MCF 10A (cell line): Measurements from ENCODE around the gene MESP1. TPM values are rescaled to one million over a fixed set of nuclear protein-coding genes. Genes with fewer than 3 reads are reported as not detected.

Experiments
- BruUV-seq: library from RNA; stranded (reverse); fragments of 400-500 nt; replicated peaks from 2 replicates; lab custom pipeline; 2021; lab: Mats Ljungman, UMichigan
- CTCF ChIA-PET: fragments of 300-600 bp; sonication (Branson Sonifier 250); formaldehyde crosslinking; extraction: SDS; loops from one replicate; lab custom pipeline; 2021; ENCODE audit warnings: antibody characterized with exemption, inconsistent platforms; lab: Yijun Ruan, JAX
- POLR2A ChIA-PET: fragments of 300-600, 350-650 bp; sonication (Branson Sonifier 250); formaldehyde crosslinking; extraction: SDS; loops from one replicate; lab custom pipeline; 2020; ENCODE audit warnings: antibody characterized with exemption, inconsistent platforms; lab: Yijun Ruan, JAX
- DNase-seq: peaks from one replicate; pipeline ENCODE4 v3.0.0-alpha.2; 2018; ENCODE audit not compliant: unreplicated experiment
- H3K27ac Mint-ChIP-seq: one replicate; pipeline ENCODE4 v1.8.0; 2022; ENCODE audit warnings: mild to moderate bottlenecking, low read depth, mixed read lengths; ENCODE audit not compliant: unreplicated experiment
- H3K27me3 Mint-ChIP-seq: one replicate; pipeline ENCODE4 v1.8.0; 2022; ENCODE audit warnings: mixed read lengths; ENCODE audit not compliant: insufficient read depth, unreplicated experiment
- H3K36me3 Mint-ChIP-seq: one replicate; pipeline ENCODE4 v1.8.0; 2022; ENCODE audit warnings: mild to moderate bottlenecking, moderate library complexity, mixed read lengths; ENCODE audit not compliant: insufficient read depth, unreplicated experiment
- H3K4me1 Mint-ChIP-seq: one replicate; pipeline ENCODE4 v1.8.0; 2022; ENCODE audit warnings: mixed read lengths; ENCODE audit not compliant: insufficient read depth, unreplicated experiment
- H3K4me3 Mint-ChIP-seq: one replicate; pipeline ENCODE4 v1.8.0; 2022; ENCODE audit warnings: mild to moderate bottlenecking, moderate library complexity, mixed read lengths; ENCODE audit not compliant: unreplicated experiment
- H3K9me3 Mint-ChIP-seq: one replicate; pipeline ENCODE4 v1.8.0; 2022; ENCODE audit warnings: mixed read lengths; ENCODE audit not compliant: unreplicated experiment
- intact Hi-C: fragments of 100-400 bp; cut with micrococcal nuclease; formaldehyde crosslinking; loops from 2 replicates; pipeline ENCODE4 v1.14.1; 2022
- total RNA-seq: library from RNA; stranded (reverse); gene quantifications from 2 replicates; pipeline ENCODE4 v1.2.3, GENCODE V29; 2022
- TF ChIP-seq, protein P1 (sequence below): fragments of 200-600 bp; IDR thresholded peaks from one replicate; pipeline ENCODE4 v1.8.0; 2022; ENCODE audit warnings: antibody characterized with exemption, mild to moderate bottlenecking; ENCODE audit not compliant: unreplicated experiment

MESP1 gene
- total RNA-seq, 1 experiment from 2014 or later, result 0.58 TPM

DNA sequence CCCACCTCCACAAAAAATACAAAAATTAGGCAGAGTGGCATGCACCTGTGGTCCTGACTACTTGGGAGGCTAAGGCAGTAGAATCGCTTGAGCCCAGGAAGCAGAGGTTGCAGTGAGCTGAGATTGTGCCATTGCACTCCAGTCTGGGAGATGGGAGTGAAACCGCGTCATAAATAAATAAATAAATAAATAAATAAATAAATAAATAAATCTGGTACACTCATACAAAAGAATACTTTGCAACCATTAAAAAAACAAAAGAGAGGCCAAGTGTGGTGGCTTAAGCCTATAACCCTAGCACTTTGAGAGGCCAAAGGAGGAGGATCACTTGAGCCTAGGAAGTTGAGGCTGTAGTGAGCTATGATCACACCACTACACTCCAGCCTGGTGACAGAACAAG lies 28.0 kb downstream of the MESP1 start:
- H3K27me3 Mint-ChIP-seq, result no peaks in the 10 kb centered on the region
- ChIA-PET POLR2A (no interaction called here), CTCF (interaction anchor here (1.1 kb wide), 1 partner anchor 18 kb away, joined by 3 read pairs; no protein-coding TSS in a partner anchor)
- intact Hi-C loops, result no loop called here
- peaks cover 4% of the 10 kb centered on the region for H3K9me3 Mint-ChIP-seq
- no peak overlapping the region for H3K27ac Mint-ChIP-seq
- TF ChIP-seq, protein P1, sequence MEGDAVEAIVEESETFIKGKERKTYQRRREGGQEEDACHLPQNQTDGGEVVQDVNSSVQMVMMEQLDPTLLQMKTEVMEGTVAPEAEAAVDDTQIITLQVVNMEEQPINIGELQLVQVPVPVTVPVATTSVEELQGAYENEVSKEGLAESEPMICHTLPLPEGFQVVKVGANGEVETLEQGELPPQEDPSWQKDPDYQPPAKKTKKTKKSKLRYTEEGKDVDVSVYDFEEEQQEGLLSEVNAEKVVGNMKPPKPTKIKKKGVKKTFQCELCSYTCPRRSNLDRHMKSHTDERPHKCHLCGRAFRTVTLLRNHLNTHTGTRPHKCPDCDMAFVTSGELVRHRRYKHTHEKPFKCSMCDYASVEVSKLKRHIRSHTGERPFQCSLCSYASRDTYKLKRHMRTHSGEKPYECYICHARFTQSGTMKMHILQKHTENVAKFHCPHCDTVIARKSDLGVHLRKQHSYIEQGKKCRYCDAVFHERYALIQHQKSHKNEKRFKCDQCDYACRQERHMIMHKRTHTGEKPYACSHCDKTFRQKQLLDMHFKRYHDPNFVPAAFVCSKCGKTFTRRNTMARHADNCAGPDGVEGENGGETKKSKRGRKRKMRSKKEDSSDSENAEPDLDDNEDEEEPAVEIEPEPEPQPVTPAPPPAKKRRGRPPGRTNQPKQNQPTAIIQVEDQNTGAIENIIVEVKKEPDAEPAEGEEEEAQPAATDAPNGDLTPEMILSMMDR, result no peak
- no TSS peak for BruUV-seq
- no peak overlapping the region for H3K4me3 Mint-ChIP-seq
- no peaks in the 10 kb centered on the region for H3K4me1 Mint-ChIP-seq
- DNase-seq, result no peak
- peaks cover 5% of the 10 kb centered on the region for H3K36me3 Mint-ChIP-seq

- TF ChIP-seq, protein P1, result no peak
- H3K36me3 Mint-ChIP-seq, result peaks cover 3% of the 10 kb centered on the region
- no peaks in the 10 kb centered on the region for H3K4me1 Mint-ChIP-seq
- CTCF ChIA-PET, result no interaction called here
- DNase-seq, result peak; percentile 14
- intact Hi-C loops, result no loop called here
- BruUV-seq, result no TSS peak
- H3K27me3 Mint-ChIP-seq, result no peaks in the 10 kb centered on the region
- POLR2A ChIA-PET, result no interaction called here
- H3K4me3 Mint-ChIP-seq, result no peak overlapping the region
- H3K27ac Mint-ChIP-seq, result no peak overlapping the region
- no peaks in the 10 kb centered on the region for H3K9me3 Mint-ChIP-seq
These were observed 36.3 kb downstream of the MESP1 start for GRCh38 chr15:89714775-89715174.

- POLR2A ChIA-PET, result no interaction called here
- no peaks in the 10 kb centered on the region for H3K9me3 Mint-ChIP-seq
- no peaks in the 10 kb centered on the region for H3K4me1 Mint-ChIP-seq
- H3K27me3 Mint-ChIP-seq, result peaks cover 23% of the 10 kb centered on the region
- intact Hi-C loops, result no loop called here
- no TSS peak for BruUV-seq
- DNase-seq, result no peak
- CTCF ChIA-PET, result interaction anchor here (0.7 kb wide), 1 partner anchor 16 kb away, joined by 6 read pairs; no protein-coding TSS in a partner anchor
- TF ChIP-seq, protein P1, result no peak
- no peak overlapping the region for H3K4me3 Mint-ChIP-seq
- H3K36me3 Mint-ChIP-seq, result no peaks in the 10 kb centered on the region
- H3K27ac Mint-ChIP-seq, result no peak overlapping the region
These were observed 43.5 kb downstream of the MESP1 start for GRCh38 chr15:89707577-89707976.

- H3K27ac Mint-ChIP-seq, result no peak overlapping the region
- H3K27me3 Mint-ChIP-seq, result peaks cover 23% of the 10 kb centered on the region
- DNase-seq, result no peak
- intact Hi-C loops, result no loop called here
- H3K9me3 Mint-ChIP-seq, result no peaks in the 10 kb centered on the region
- H3K4me1 Mint-ChIP-seq, result no peaks in the 10 kb centered on the region
- CTCF ChIA-PET, result interaction anchor here (1.0 kb wide), 1 partner anchor 31 kb away, joined by 4 read pairs; no protein-coding TSS in a partner anchor
- TF ChIP-seq, protein P1, result no peak
- H3K4me3 Mint-ChIP-seq, result no peak overlapping the region
- no TSS peak for BruUV-seq
- POLR2A ChIA-PET, result no interaction called here
- no peaks in the 10 kb centered on the region for H3K36me3 Mint-ChIP-seq
These were observed 46.6 kb downstream of the MESP1 start for GRCh38 chr15:89704411-89704810.

Other genes starting within 250 kb of the MESP1 start
- gene TICRR, start 175.8 kb downstream of the MESP1 start, total RNA-seq, result 6.6 and 8.5 TPM in 2 replicates
- gene KIF7, start 95.8 kb downstream of the MESP1 start, total RNA-seq, result 2.7 and 3.1 TPM in 2 replicates
- 0.09 and 0.17 TPM in 2 replicates for gene PLIN1, start 71.9 kb downstream of the MESP1 start, total RNA-seq
- 3.4 and 3.9 TPM in 2 replicates for gene PEX11A, start 60.5 kb downstream of the MESP1 start, total RNA-seq
- 0.33 and 0.47 TPM in 2 replicates for gene WDR93, start 60.4 kb downstream of the MESP1 start, total RNA-seq
- gene MESP2, start 25.1 kb upstream of the MESP1 start, total RNA-seq, result not detected in 2 replicates
- 252 and 294 TPM in 2 replicates for gene ANPEP, start 63.6 kb upstream of the MESP1 start, total RNA-seq
- gene AP3S2, start 142.7 kb upstream of the MESP1 start, total RNA-seq, result 38.4 and 39.5 TPM in 2 replicates
- 7.1 and 9.9 TPM in 2 replicates for gene ARPIN, start 161.7 kb upstream of the MESP1 start, total RNA-seq